ENCODE results near the gene SNORC.

GRCh38 chr2:232874677-232875223 is 4.7 kb downstream of the SNORC start:
- no peak for TF ChIP-seq CTCF (IDR thresholded peaks at IDR 0.05)
- no peak for TF ChIP-seq POLR2A (IDR thresholded peaks at IDR 0.05; ENCODE audit: low read depth)
- TF ChIP-seq POLR2AphosphoS5 (IDR thresholded peaks at IDR 0.05), result no peak
- TF ChIP-seq EP300 (IDR thresholded peaks at IDR 0.05), result no peak
